Measurements from ENCODE around the gene BMERB1.

BMERB1 gene

GRCh38 chr16:15502041-15502725, 67.8 kb downstream of the BMERB1 start:
- in situ Hi-C loops (cut with HindIII; ENCODE audit: low sequenced_read_pairs) = no loop called here
- no peak overlapping the region for H3K4me3 ChIP-seq (ENCODE audit: low read depth, low read length)
- DNase-seq (ENCODE audit: low read depth) = peak; percentile 92
- TF ChIP-seq CTCF (IDR thresholded peaks at IDR 0.05; ENCODE audit: low read depth, low read length, missing control alignments) = no peak

GRCh38 chr16:15506441-15506840, 72.1 kb downstream of the BMERB1 start:
- TF ChIP-seq CTCF (IDR thresholded peaks at IDR 0.05; ENCODE audit: low read depth, low read length, missing control alignments) = no peak
- in situ Hi-C loops (cut with HindIII; ENCODE audit: low sequenced_read_pairs) = no loop called here
- no peak overlapping the region for H3K4me3 ChIP-seq (ENCODE audit: low read depth, low read length)
- DNase-seq (ENCODE audit: low read depth) = no peak

- no peak overlapping the region for H3K4me3 ChIP-seq (ENCODE audit: low read depth, low read length)
- no peak for TF ChIP-seq CTCF (IDR thresholded peaks at IDR 0.05; ENCODE audit: low read depth, low read length, missing control alignments)
- in situ Hi-C loops (cut with HindIII; ENCODE audit: low sequenced_read_pairs) = no loop called here
- no peak for DNase-seq (ENCODE audit: low read depth)
Measured at GRCh38 chr16:15507301-15507958, 73.0 kb downstream of the BMERB1 start.

- no peak for DNase-seq (ENCODE audit: low read depth)
- in situ Hi-C loops (cut with HindIII; ENCODE audit: low sequenced_read_pairs) = no loop called here
- no peak overlapping the region for H3K4me3 ChIP-seq (ENCODE audit: low read depth, low read length)
- TF ChIP-seq CTCF (IDR thresholded peaks at IDR 0.05; ENCODE audit: low read depth, low read length, missing control alignments) = no peak
Measured at GRCh38 chr16:15507959-15508627, 73.7 kb downstream of the BMERB1 start.

- TF ChIP-seq CTCF (IDR thresholded peaks at IDR 0.05; ENCODE audit: low read depth, low read length, missing control alignments) = no peak
- in situ Hi-C loops (cut with HindIII; ENCODE audit: low sequenced_read_pairs) = no loop called here
- no peak for DNase-seq (ENCODE audit: low read depth)
- H3K4me3 ChIP-seq (ENCODE audit: low read depth, low read length) = no peak overlapping the region
Measured at GRCh38 chr16:15509051-15509592, 74.7 kb downstream of the BMERB1 start.
